AG04449 (cell line): ENCODE data around the gene ST6GALNAC1.

Source experiments
- CTCF ChIA-PET: fragments of 350-600 bp; formaldehyde crosslinking; extraction: SDS; loops from one replicate; lab custom pipeline; 2021; ENCODE audit warnings: antibody characterized with exemption; lab: Yijun Ruan, JAX
- POLR2A ChIA-PET: fragments of 400-600, 350-600 bp; formaldehyde crosslinking; extraction: SDS; loops from one replicate; lab custom pipeline; 2020; ENCODE audit warnings: antibody characterized with exemption, inconsistent platforms; lab: Yijun Ruan, JAX
- DNase-seq: peaks from one replicate; pipeline ENCODE4 v3.0.0-alpha.2; 2010; ENCODE audit warnings: low read depth, low spot score
- H3K4me3 ChIP-seq: 2 replicates; pipeline ENCODE4 v1.5.1; 2011; ENCODE audit warnings: low read depth, mild to moderate bottlenecking, control low read depth, low read length
- TF ChIP-seq, protein P1 (sequence below): IDR thresholded peaks from one replicate; pipeline ENCODE4 v1.5.1; 2011; ENCODE audit warnings: mild to moderate bottlenecking, moderate library complexity, low read length, control low read depth, inconsistent platforms; ENCODE audit not compliant: insufficient read depth; ENCODE audit errors: missing control alignments

The ST6GALNAC1 gene, protein sequence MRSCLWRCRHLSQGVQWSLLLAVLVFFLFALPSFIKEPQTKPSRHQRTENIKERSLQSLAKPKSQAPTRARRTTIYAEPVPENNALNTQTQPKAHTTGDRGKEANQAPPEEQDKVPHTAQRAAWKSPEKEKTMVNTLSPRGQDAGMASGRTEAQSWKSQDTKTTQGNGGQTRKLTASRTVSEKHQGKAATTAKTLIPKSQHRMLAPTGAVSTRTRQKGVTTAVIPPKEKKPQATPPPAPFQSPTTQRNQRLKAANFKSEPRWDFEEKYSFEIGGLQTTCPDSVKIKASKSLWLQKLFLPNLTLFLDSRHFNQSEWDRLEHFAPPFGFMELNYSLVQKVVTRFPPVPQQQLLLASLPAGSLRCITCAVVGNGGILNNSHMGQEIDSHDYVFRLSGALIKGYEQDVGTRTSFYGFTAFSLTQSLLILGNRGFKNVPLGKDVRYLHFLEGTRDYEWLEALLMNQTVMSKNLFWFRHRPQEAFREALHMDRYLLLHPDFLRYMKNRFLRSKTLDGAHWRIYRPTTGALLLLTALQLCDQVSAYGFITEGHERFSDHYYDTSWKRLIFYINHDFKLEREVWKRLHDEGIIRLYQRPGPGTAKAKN

DNA sequence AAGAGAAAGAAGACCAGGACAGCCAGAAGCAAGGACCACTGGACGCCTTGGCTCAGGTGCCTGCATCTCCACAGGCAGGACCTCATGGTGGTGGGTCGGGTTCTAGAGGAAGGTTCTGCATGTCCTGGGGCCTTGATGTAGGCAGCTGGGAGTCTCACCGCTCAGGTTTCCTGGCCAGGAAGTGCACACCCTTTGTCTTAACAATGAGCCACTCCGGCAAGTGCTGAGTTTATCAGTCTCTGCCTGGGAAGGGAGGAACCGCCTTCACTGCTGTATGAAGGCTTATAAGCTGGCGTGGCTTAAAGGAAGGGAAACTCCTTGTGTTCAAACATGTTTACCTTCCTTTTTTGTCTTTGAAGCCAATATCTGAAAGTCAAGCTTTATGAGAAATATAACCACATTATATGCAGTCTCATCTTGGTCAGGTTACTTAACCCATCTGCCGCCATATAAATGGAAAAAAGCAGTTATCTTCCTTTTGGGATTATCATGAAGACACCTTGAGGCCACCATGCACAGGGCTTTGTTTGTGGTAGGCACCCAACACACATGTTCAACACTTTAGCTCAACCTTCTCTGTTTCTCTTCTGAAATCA is at the start of gene ST6GALNAC1:
TSS of gene ST6GALNAC1 (minus strand) at position 205 of the 596 bp plus-strand sequence. CDS start at position 86, 119 bp downstream.
- ChIA-PET POLR2A (no interaction called here), CTCF (interaction anchor here (1.0 to 2.1 kb wide), 3 partner anchors 13 to 38 kb away, joined by 3 to 6 read pairs (median 3); no protein-coding TSS in a partner anchor)
- DNase-seq: no peak
- TF ChIP-seq, protein P1, sequence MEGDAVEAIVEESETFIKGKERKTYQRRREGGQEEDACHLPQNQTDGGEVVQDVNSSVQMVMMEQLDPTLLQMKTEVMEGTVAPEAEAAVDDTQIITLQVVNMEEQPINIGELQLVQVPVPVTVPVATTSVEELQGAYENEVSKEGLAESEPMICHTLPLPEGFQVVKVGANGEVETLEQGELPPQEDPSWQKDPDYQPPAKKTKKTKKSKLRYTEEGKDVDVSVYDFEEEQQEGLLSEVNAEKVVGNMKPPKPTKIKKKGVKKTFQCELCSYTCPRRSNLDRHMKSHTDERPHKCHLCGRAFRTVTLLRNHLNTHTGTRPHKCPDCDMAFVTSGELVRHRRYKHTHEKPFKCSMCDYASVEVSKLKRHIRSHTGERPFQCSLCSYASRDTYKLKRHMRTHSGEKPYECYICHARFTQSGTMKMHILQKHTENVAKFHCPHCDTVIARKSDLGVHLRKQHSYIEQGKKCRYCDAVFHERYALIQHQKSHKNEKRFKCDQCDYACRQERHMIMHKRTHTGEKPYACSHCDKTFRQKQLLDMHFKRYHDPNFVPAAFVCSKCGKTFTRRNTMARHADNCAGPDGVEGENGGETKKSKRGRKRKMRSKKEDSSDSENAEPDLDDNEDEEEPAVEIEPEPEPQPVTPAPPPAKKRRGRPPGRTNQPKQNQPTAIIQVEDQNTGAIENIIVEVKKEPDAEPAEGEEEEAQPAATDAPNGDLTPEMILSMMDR: no peak
- H3K4me3 ChIP-seq: no peak within 1 kb of the TSS

DNA sequence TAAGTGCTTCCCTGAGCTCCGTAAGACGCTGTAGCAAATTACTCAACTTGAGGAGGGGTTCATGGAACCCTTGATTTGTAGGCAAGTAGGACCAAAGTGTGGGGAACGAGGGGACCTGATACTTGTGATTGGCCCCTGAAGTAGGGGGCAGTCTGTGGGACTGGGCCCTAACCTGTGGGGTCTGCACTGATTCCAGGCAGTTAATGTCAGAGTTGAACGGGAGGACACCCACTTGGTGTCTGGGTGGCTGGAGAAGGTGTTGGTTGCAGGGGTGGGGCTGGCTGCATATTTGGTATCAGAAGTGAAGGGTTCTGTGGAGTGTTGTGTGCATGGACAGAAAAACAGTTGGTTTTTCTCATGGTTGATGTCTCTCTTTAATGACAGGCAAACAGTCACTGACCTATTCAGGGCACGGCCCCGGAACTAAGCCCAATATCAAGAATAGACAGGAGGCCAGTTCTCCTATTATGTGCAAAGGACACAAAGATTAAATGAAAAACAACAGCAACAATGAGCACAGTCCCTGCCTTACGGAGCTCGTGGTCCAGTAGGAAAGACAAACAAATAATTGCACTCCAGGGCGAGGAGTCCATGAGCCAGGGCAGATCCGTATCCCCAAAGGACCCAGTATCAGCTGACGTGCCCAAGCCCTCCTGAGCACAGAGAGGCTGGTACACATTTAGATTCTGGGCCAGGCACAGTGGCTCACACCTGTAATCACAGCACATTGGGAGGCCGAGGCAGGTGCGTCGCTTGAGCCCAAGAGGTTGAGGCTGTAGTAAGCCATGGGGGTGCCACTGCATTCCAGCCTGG is 48.0 kb upstream of the ST6GALNAC1 start:
- CTCF ChIA-PET: interaction anchor here (0.8 to 3.6 kb wide), 4 partner anchors 10 to 233 kb away, joined by 3 to 18 read pairs (median 10); no protein-coding TSS in a partner anchor
- no peak overlapping the region for H3K4me3 ChIP-seq
- POLR2A ChIA-PET: no interaction called here
- DNase-seq: no peak
- TF ChIP-seq, protein P1: no peak

DNA sequence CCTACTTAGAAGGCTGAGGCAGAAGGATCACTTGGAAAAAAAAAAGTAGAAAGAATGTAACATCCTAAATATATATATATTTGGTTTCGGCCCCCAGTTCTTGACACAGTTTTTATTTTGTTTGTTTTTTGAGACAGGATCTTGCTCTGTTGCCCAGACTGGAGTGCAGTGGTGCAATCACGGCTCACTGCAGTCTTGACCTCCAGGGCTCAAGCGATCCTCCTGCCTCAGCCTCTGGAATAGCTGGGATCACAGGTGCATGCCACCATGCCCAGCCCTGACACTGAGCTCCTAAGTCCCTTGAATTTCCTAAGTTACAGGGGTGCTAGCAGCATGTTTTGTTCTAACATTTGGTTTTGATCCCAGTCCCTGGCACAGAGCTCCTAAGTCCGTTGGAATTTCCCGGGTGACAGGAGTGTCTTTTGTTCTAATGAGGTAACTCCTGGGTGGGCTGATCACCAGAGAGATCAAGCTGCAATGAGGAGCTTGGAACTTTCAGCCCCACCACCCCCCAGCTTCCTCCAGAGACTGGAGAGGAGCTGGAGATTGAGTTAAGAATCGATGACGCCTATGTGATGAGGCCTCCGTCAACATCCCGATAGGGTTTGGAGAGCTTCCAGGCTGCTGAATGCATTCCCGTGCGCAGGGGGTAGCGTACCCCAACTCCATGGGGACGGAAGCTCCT is 47.2 kb upstream of the ST6GALNAC1 start:
- H3K4me3 ChIP-seq: no peak overlapping the region
- no peak for DNase-seq
- TF ChIP-seq, protein P1: no peak
- ChIA-PET POLR2A (interaction anchor here (0.6 kb wide), 1 partner anchor 22 kb away, joined by 3 read pairs; no protein-coding TSS in a partner anchor), CTCF (interaction anchor here (0.8 to 2.3 kb wide), 4 partner anchors 10 to 232 kb away, joined by 3 to 11 read pairs (median 6); no protein-coding TSS in a partner anchor)

DNA sequence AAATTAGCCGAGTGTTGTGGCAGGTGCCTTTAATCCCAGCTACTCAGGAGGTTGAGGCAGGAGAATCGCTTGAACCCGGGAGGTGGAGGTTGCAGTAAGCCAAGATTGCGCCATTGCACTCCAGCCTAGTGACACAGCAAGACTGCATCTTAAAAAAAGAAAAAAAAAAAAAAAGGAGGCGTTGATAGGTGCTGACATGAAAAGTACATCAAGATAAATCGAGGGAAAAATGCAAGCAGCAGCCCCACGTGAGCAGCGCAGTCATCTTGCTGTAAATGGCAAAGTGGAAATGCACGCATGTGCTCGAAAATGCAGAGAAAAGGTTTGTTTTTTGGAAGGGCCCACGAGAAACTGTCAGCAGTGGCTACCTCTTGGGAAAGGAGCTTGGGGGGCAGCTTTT is 46.3 kb upstream of the ST6GALNAC1 start:
- TF ChIP-seq, protein P1: no peak
- DNase-seq: no peak
- POLR2A ChIA-PET: no interaction called here
- H3K4me3 ChIP-seq: no peak overlapping the region
- CTCF ChIA-PET: interaction anchor here (2.1 to 2.3 kb wide), 2 partner anchors 9 to 19 kb away, joined by 8 to 11 read pairs; no protein-coding TSS in a partner anchor

DNA sequence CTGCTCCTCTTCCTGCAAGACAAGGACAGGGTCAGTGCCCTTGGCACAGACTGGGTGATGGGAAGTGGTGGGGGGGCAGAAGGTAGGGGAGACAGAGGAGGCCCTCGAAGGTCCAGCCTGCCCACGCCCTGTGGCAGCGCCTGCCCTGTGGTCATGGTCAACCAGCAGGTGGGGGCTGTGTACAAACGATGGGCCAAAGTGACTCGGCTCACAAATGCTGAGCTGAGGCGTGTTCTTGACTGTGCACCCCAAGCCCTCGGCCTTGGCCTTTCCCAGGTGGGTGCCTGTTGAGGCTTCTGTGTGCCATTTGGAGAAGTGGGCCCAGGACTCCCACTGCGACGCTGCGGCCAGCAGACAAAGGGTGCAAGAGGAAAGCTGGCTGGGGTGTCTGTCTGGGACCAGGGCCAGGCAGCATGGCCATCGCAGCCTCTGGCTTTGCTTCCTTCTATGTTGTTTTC is 44.6 kb upstream of the ST6GALNAC1 start:
- ChIA-PET CTCF (interaction anchor here (0.9 to 1.8 kb wide), 6 partner anchors 10 to 165 kb away, joined by 3 to 8 read pairs (median 6); no protein-coding TSS in a partner anchor), POLR2A (interaction anchor here (1.0 kb wide), 1 partner anchor 21 kb away, joined by 4 read pairs; no protein-coding TSS in a partner anchor)
- no peak for DNase-seq
- no peak overlapping the region for H3K4me3 ChIP-seq
- TF ChIP-seq, protein P1: no peak
